GM18511 (cell line): ENCODE data around the gene MTF1.
"Not testable (repeated sequence)": the region's sequence is repeated elsewhere in the genome, so short reads cannot be mapped to it uniquely, and the experiment has no call there.

Experiments
- ATAC-seq: cut with Tn5 transposase; IDR thresholded peaks from one replicate; pipeline ENCODE4 v1.9.1; 2021; ENCODE audit warnings: mild to moderate bottlenecking, moderate library complexity; ENCODE audit not compliant: unreplicated experiment

Gene MTF1

GRCh38 chr1:37859507-37860345, at the start of gene MTF1:
TSS of gene MTF1 (minus strand) at chr1:37859592. CDS start at chr1:37857658, 1,934 bp downstream.
- peak; percentile 97 for ATAC-seq

- not testable (repeated sequence) for ATAC-seq
Measured at GRCh38 chr1:37908531-37908930, 49.1 kb upstream of the MTF1 start.

- not testable (repeated sequence) for ATAC-seq
Measured at GRCh38 chr1:37907416-37908125, 48.2 kb upstream of the MTF1 start.

- not testable (repeated sequence) for ATAC-seq
Measured at GRCh38 chr1:37906591-37906990, 47.2 kb upstream of the MTF1 start.

GRCh38 chr1:37905727-37906126, 46.3 kb upstream of the MTF1 start:
- no peak for ATAC-seq

GRCh38 chr1:37903921-37904320, 44.5 kb upstream of the MTF1 start:
- not testable (repeated sequence) for ATAC-seq

GRCh38 chr1:37902983-37903382, 43.6 kb upstream of the MTF1 start:
- ATAC-seq: no peak

- no peak for ATAC-seq
Measured at GRCh38 chr1:37901893-37902225, 42.5 kb upstream of the MTF1 start.

GRCh38 chr1:37901191-37901892, 42.0 kb upstream of the MTF1 start:
- ATAC-seq: peak; percentile 68

GRCh38 chr1:37897563-37897962, 38.2 kb upstream of the MTF1 start:
- not testable (repeated sequence) for ATAC-seq

GRCh38 chr1:37893673-37894072, 34.3 kb upstream of the MTF1 start:
- no peak for ATAC-seq

- no peak for ATAC-seq
Measured at GRCh38 chr1:37892151-37893047, 33.0 kb upstream of the MTF1 start.

- no peak for ATAC-seq
Measured at GRCh38 chr1:37890378-37891014, 31.1 kb upstream of the MTF1 start.

- no peak for ATAC-seq
Measured at GRCh38 chr1:37888022-37888700, 28.8 kb upstream of the MTF1 start.

- ATAC-seq: no peak
Measured at GRCh38 chr1:37884145-37884544, 24.8 kb upstream of the MTF1 start.

- no peak for ATAC-seq
Measured at GRCh38 chr1:37883671-37884070, 24.3 kb upstream of the MTF1 start.

- ATAC-seq: no peak
Measured at GRCh38 chr1:37879865-37880264, 20.5 kb upstream of the MTF1 start.

- ATAC-seq: no peak
Measured at GRCh38 chr1:37878071-37878470, 18.7 kb upstream of the MTF1 start.

- ATAC-seq: no peak
Measured at GRCh38 chr1:37875833-37876232, 16.4 kb upstream of the MTF1 start.

- ATAC-seq: no peak
Measured at GRCh38 chr1:37872692-37873091, 13.3 kb upstream of the MTF1 start.
